Measurements from ENCODE around the gene ARMH3.

Gene ARMH3

DNA sequence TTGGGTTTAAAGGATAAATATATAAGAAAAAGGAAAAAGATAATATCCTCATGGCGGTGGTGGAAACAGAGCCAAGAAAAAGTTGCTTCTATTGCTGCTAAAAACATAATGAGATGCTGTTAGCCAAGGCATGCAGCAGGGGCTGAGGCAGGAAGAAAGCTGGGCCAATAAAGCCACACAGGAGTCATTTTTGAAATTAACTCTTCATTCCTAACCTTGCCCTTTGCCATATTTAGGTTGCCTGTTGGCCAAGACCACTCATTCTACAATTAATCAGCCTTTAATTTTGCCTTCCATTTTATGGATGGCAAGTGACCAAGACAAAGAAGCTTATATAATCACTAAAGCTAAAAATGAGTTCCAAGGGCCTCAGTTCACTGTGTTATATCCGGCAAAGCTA, 58.2 kb downstream of the ARMH3 start:
- TF ChIP-seq SIN3A (IDR thresholded peaks at IDR 0.05; ENCODE audit: borderline replicate concordance, insufficient read depth, low read length) (no peak), FOXP2 (optimal IDR thresholded peaks at IDR 0.05; ENCODE audit: borderline replicate concordance, extremely low read depth, extremely low read length, insufficient read depth) (no peak), TAF1 (IDR thresholded peaks at IDR 0.05; ENCODE audit: borderline replicate concordance, insufficient read depth, low read length) (no peak), POLR2AphosphoS5 (IDR thresholded peaks at IDR 0.05; ENCODE audit: low read depth, low read length) (no peak)
- TF ChIP-seq, protein P1, sequence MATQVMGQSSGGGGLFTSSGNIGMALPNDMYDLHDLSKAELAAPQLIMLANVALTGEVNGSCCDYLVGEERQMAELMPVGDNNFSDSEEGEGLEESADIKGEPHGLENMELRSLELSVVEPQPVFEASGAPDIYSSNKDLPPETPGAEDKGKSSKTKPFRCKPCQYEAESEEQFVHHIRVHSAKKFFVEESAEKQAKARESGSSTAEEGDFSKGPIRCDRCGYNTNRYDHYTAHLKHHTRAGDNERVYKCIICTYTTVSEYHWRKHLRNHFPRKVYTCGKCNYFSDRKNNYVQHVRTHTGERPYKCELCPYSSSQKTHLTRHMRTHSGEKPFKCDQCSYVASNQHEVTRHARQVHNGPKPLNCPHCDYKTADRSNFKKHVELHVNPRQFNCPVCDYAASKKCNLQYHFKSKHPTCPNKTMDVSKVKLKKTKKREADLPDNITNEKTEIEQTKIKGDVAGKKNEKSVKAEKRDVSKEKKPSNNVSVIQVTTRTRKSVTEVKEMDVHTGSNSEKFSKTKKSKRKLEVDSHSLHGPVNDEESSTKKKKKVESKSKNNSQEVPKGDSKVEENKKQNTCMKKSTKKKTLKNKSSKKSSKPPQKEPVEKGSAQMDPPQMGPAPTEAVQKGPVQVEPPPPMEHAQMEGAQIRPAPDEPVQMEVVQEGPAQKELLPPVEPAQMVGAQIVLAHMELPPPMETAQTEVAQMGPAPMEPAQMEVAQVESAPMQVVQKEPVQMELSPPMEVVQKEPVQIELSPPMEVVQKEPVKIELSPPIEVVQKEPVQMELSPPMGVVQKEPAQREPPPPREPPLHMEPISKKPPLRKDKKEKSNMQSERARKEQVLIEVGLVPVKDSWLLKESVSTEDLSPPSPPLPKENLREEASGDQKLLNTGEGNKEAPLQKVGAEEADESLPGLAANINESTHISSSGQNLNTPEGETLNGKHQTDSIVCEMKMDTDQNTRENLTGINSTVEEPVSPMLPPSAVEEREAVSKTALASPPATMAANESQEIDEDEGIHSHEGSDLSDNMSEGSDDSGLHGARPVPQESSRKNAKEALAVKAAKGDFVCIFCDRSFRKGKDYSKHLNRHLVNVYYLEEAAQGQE (IDR thresholded peaks at IDR 0.05; ENCODE audit: insufficient read depth in 1 of 2, low read depth in 2 of 2, low read length in 2 of 2) = no peak

DNA sequence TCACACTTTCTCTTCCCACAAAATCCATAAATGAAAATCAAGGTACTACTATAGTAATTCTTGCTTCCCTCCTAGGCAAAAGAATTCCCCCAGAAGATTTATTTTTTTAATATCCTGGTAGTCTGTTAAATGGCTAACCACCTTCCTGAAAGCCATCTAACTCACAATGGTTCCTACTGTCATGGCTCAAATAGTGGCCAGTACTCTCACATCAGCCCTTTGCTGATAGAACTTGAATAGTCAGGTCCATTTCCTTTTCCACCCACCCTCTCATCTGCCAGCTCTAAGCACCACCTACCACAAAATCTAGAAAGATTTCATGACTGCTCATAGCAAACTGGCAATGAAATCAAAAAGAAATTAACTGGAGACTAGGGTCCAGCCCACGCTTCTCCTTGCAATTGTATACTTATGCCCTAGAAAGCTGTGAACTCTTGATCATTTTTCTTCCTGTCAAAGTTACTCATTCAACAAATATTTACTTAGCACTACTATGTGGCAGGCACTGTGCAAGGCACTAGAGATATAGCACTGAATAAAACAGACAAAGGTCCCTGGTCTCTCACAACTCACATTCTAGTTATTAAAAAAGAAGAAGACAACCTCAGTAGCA, 60.4 kb downstream of the ARMH3 start:
- TF ChIP-seq, protein P1 (IDR thresholded peaks at IDR 0.05; ENCODE audit: insufficient read depth in 1 of 2, low read depth in 2 of 2, low read length in 2 of 2) = no peak
- TF ChIP-seq SIN3A (IDR thresholded peaks at IDR 0.05; ENCODE audit: borderline replicate concordance, insufficient read depth, low read length) = no peak
- no peak for TF ChIP-seq FOXP2 (optimal IDR thresholded peaks at IDR 0.05; ENCODE audit: borderline replicate concordance, extremely low read depth, extremely low read length, insufficient read depth)
- no peak for TF ChIP-seq TAF1 (IDR thresholded peaks at IDR 0.05; ENCODE audit: borderline replicate concordance, insufficient read depth, low read length)
- TF ChIP-seq POLR2AphosphoS5 (IDR thresholded peaks at IDR 0.05; ENCODE audit: low read depth, low read length) = no peak

DNA sequence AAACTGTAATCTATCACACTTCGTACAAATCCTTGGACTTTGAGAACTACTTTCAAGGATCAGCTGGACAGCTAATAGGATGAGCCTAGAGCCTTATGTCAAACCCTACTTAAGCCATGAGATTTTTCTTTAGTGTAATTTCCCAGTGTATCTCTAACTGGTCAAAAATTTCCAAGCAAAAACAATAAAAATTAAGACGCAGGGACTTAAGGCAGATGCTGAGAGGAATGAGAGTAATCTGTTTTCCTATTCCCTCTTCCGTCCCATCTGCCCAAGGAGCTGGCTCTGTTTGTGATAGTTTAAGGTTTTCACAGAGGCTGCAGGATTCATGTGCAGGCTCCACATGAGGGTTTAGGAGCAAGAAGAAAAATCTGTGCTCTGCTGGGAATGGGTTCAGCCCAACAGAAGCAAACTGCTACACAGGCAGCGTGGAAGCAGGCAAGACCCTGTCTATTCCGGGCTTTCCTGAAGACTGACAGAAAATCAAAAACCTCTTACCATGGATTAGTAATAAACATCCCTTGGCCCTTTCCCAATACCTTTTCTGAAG, 62.2 kb downstream of the ARMH3 start:
- TF ChIP-seq POLR2AphosphoS5 (IDR thresholded peaks at IDR 0.05; ENCODE audit: low read depth, low read length) = no peak

DNA sequence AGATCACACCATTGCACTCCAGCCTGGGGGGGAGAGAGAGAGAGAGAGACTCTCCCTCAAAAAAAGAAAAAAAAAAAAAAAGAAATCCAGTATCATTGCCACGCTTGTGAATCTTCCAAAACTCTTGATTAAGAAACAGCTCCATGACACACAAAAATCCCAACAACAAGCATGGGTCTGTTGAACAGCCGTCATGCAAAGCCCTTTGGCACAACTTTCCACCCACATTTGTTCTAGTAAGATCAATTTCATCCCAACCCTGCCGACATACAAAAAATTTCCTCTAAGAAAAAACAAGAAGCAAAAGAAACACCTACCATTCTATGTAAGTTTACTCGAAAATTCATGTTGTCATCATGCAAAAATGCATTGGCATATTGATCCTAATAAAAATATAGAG, 62.8 kb downstream of the ARMH3 start:
- TF ChIP-seq TAF1 (IDR thresholded peaks at IDR 0.05; ENCODE audit: borderline replicate concordance, insufficient read depth, low read length) (no peak), POLR2AphosphoS5 (IDR thresholded peaks at IDR 0.05; ENCODE audit: low read depth, low read length) (no peak), FOXP2 (optimal IDR thresholded peaks at IDR 0.05; ENCODE audit: borderline replicate concordance, extremely low read depth, extremely low read length, insufficient read depth) (no peak), SIN3A (IDR thresholded peaks at IDR 0.05; ENCODE audit: borderline replicate concordance, insufficient read depth, low read length) (no peak)
- TF ChIP-seq, protein P1 (IDR thresholded peaks at IDR 0.05; ENCODE audit: insufficient read depth in 1 of 2, low read depth in 2 of 2, low read length in 2 of 2) = no peak

DNA sequence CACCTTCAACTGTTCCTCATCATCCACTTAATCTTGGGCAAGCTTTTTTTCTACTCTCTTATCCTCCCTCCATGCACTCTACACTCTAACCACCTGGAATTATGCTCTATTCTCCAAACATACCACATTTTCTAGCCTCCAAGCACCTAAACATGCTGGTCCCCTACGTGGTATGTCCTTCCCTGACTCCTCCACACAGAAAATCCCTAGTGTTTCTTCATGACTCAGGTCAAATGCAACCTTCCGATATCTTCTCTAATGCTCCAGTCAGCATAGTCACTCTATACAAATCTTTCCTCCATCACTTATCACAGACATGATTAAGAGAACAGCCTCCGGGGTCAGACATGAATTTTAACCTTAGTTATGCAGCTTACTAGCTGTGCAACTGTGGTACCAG, 68.8 kb downstream of the ARMH3 start:
- TF ChIP-seq FOXP2 (optimal IDR thresholded peaks at IDR 0.05; ENCODE audit: borderline replicate concordance, extremely low read depth, extremely low read length, insufficient read depth) (no peak), SIN3A (IDR thresholded peaks at IDR 0.05; ENCODE audit: borderline replicate concordance, insufficient read depth, low read length) (no peak), TAF1 (IDR thresholded peaks at IDR 0.05; ENCODE audit: borderline replicate concordance, insufficient read depth, low read length) (no peak), POLR2AphosphoS5 (IDR thresholded peaks at IDR 0.05; ENCODE audit: low read depth, low read length) (no peak)
- TF ChIP-seq, protein P1 (IDR thresholded peaks at IDR 0.05; ENCODE audit: insufficient read depth in 1 of 2, low read depth in 2 of 2, low read length in 2 of 2) = no peak

Data from PFSK-1 (cell line).